Activated T-helper 2 cell treated with anti-CD3 and anti-CD28 coated beads, Interferon-gamma antibody, Interleukin-2, Interleukin-4, amounts not matched to agents 10 μg/mL and 5 μg/mL and 100 μg/mL, durations not matched to agents 14 hours and 24 hours and 36 hours (primary cell): ENCODE results near the gene UBE3B. TPM values are rescaled to one million over a fixed set of nuclear protein-coding genes. Genes with fewer than 3 reads are reported as not detected.

Experiments
- DNase-seq: peaks from one replicate; pipeline ENCODE4 v3.0.0; 2021; ENCODE audit warnings: low spot score
- H3K27ac Mint-ChIP-seq: one replicate; pipeline ENCODE4 v1.8.0; 2021; ENCODE audit warnings: mixed read lengths
- H3K27me3 Mint-ChIP-seq: one replicate; pipeline ENCODE4 v1.8.0; 2021; ENCODE audit warnings: low read depth, mixed read lengths
- H3K36me3 Mint-ChIP-seq: one replicate; pipeline ENCODE4 v1.8.0; 2021; ENCODE audit warnings: low read depth, mixed read lengths
- H3K4me1 Mint-ChIP-seq: one replicate; pipeline ENCODE4 v1.8.0; 2021; ENCODE audit warnings: low read depth, mixed read lengths
- H3K4me3 Mint-ChIP-seq: one replicate; pipeline ENCODE4 v1.8.0; 2021; ENCODE audit warnings: low read depth, mild to moderate bottlenecking, moderate library complexity, mixed read lengths
- H3K9me3 Mint-ChIP-seq: one replicate; pipeline ENCODE4 v1.8.0; 2021; ENCODE audit warnings: mixed read lengths
- intact Hi-C: fragments of 100-400 bp; cut with micrococcal nuclease; formaldehyde crosslinking; loops from one replicate; pipeline ENCODE4 v1.15.1; 2023
- total RNA-seq: library from RNA; stranded (reverse); gene quantifications from 2 replicates; pipeline ENCODE4 v1.2.3, GENCODE V29; 2022

Gene UBE3B
- total RNA-seq, 1 donor from 2014 or later: 30.6 TPM

GRCh38 chr12:109559601-109560000 lies 82.2 kb downstream of the UBE3B start:
- no peaks in the 10 kb centered on the region for H3K4me1 Mint-ChIP-seq
- intact Hi-C loops: no loop called here
- H3K27me3 Mint-ChIP-seq: no peaks in the 10 kb centered on the region
- no peak overlapping the region for H3K27ac Mint-ChIP-seq
- DNase-seq: no peak
- peaks cover 33% of the 10 kb centered on the region for H3K36me3 Mint-ChIP-seq
- peaks cover 9% of the 10 kb centered on the region for H3K9me3 Mint-ChIP-seq
- no peak overlapping the region for H3K4me3 Mint-ChIP-seq

- intact Hi-C loops: no loop called here
- no peak for DNase-seq
- peaks cover 47% of the 10 kb centered on the region for H3K36me3 Mint-ChIP-seq
- no peak overlapping the region for H3K4me3 Mint-ChIP-seq
- H3K27ac Mint-ChIP-seq: no peak overlapping the region
- no peaks in the 10 kb centered on the region for H3K27me3 Mint-ChIP-seq
- peaks cover 9% of the 10 kb centered on the region for H3K9me3 Mint-ChIP-seq
- H3K4me1 Mint-ChIP-seq: no peaks in the 10 kb centered on the region
These were observed 83.7 kb downstream of the UBE3B start for GRCh38 chr12:109560867-109561710.

GRCh38 chr12:109561711-109562030 lies 84.2 kb downstream of the UBE3B start:
- H3K27ac Mint-ChIP-seq: no peak overlapping the region
- intact Hi-C loops: no loop called here
- no peaks in the 10 kb centered on the region for H3K4me1 Mint-ChIP-seq
- H3K36me3 Mint-ChIP-seq: peaks cover 48% of the 10 kb centered on the region
- DNase-seq: no peak
- H3K27me3 Mint-ChIP-seq: no peaks in the 10 kb centered on the region
- H3K9me3 Mint-ChIP-seq: peaks cover 9% of the 10 kb centered on the region
- H3K4me3 Mint-ChIP-seq: no peak overlapping the region

GRCh38 chr12:109562871-109563270 lies 85.4 kb downstream of the UBE3B start:
- Mint-ChIP-seq H3K4me1 (no peaks in the 10 kb centered on the region), H3K9me3 (peaks cover 9% of the 10 kb centered on the region), H3K27me3 (no peaks in the 10 kb centered on the region), H3K36me3 (peaks cover 50% of the 10 kb centered on the region), H3K27ac (no peak overlapping the region), H3K4me3 (no peak overlapping the region)
- no peak for DNase-seq
- intact Hi-C loops: no loop called here

GRCh38 chr12:109563291-109564284 lies 86.2 kb downstream of the UBE3B start:
- no peak for DNase-seq
- intact Hi-C loops: no loop called here
- peaks cover 50% of the 10 kb centered on the region for H3K36me3 Mint-ChIP-seq
- no peaks in the 10 kb centered on the region for H3K27me3 Mint-ChIP-seq
- no peak overlapping the region for H3K27ac Mint-ChIP-seq
- H3K9me3 Mint-ChIP-seq: peaks cover 9% of the 10 kb centered on the region
- no peaks in the 10 kb centered on the region for H3K4me1 Mint-ChIP-seq
- H3K4me3 Mint-ChIP-seq: no peak overlapping the region

- DNase-seq: no peak
- Mint-ChIP-seq H3K36me3 (peaks cover 61% of the 10 kb centered on the region), H3K27ac (no peak overlapping the region), H3K4me1 (peaks cover 6% of the 10 kb centered on the region), H3K27me3 (no peaks in the 10 kb centered on the region), H3K9me3 (peaks cover 9% of the 10 kb centered on the region), H3K4me3 (no peak overlapping the region)
- intact Hi-C loops: no loop called here
These were observed 89.0 kb downstream of the UBE3B start for GRCh38 chr12:109566424-109566823.

- DNase-seq: no peak
- no peaks in the 10 kb centered on the region for H3K27me3 Mint-ChIP-seq
- H3K9me3 Mint-ChIP-seq: peaks cover 5% of the 10 kb centered on the region
- H3K36me3 Mint-ChIP-seq: peaks cover 56% of the 10 kb centered on the region
- H3K4me1 Mint-ChIP-seq: peaks cover 11% of the 10 kb centered on the region
- intact Hi-C loops: no loop called here
- H3K4me3 Mint-ChIP-seq: no peak overlapping the region
- H3K27ac Mint-ChIP-seq: no peak overlapping the region
These were observed 89.9 kb downstream of the UBE3B start for GRCh38 chr12:109567296-109567695.

GRCh38 chr12:109567967-109568366 lies 90.5 kb downstream of the UBE3B start:
- Mint-ChIP-seq H3K27me3 (no peaks in the 10 kb centered on the region), H3K9me3 (no peaks in the 10 kb centered on the region), H3K36me3 (peaks cover 51% of the 10 kb centered on the region), H3K27ac (no peak overlapping the region), H3K4me1 (peaks cover 17% of the 10 kb centered on the region), H3K4me3 (no peak overlapping the region)
- DNase-seq: no peak
- intact Hi-C loops: no loop called here

- no peaks in the 10 kb centered on the region for H3K9me3 Mint-ChIP-seq
- H3K4me3 Mint-ChIP-seq: no peak overlapping the region
- peaks cover 18% of the 10 kb centered on the region for H3K4me1 Mint-ChIP-seq
- no peak for DNase-seq
- no peaks in the 10 kb centered on the region for H3K27me3 Mint-ChIP-seq
- intact Hi-C loops: no loop called here
- H3K36me3 Mint-ChIP-seq: peaks cover 48% of the 10 kb centered on the region
- H3K27ac Mint-ChIP-seq: no peak overlapping the region
These were observed 91.1 kb downstream of the UBE3B start for GRCh38 chr12:109568486-109568885.

- intact Hi-C loops: loop anchor here (2.0 to 10.0 kb wide), 5 partner anchors 95 to 1205 kb away; partner anchors contain the start of genes ALKBH2, FICD, KCTD10 and TCHP
- no peak for DNase-seq
- Mint-ChIP-seq H3K36me3 (peaks cover 29% of the 10 kb centered on the region), H3K9me3 (no peaks in the 10 kb centered on the region), H3K27me3 (no peaks in the 10 kb centered on the region), H3K27ac (peak overlapping the region; percentile 39), H3K4me1 (peaks cover 30% of the 10 kb centered on the region), H3K4me3 (peak overlapping the region; percentile 93)
These were observed 94.5 kb downstream of the UBE3B start for GRCh38 chr12:109571773-109572505.

- intact Hi-C loops: loop anchor here (2.0 to 10.0 kb wide), 5 partner anchors 96 to 1205 kb away; partner anchors contain the start of genes ALKBH2, FICD, KCTD10 and TCHP
- H3K4me3 Mint-ChIP-seq: peak overlapping the region; percentile 93
- DNase-seq: no peak
- peaks cover 33% of the 10 kb centered on the region for H3K36me3 Mint-ChIP-seq
- no peaks in the 10 kb centered on the region for H3K9me3 Mint-ChIP-seq
- H3K27ac Mint-ChIP-seq: peak overlapping the region; percentile 92
- H3K4me1 Mint-ChIP-seq: peaks cover 30% of the 10 kb centered on the region
- no peaks in the 10 kb centered on the region for H3K27me3 Mint-ChIP-seq
These were observed 95.0 kb downstream of the UBE3B start for GRCh38 chr12:109572506-109572845.
